Spleen (tissue), 11 donors: Measurements from ENCODE around the gene TFPI. TPM values are rescaled to one million over a fixed set of nuclear protein-coding genes. Genes with fewer than 3 reads are reported as not detected.

Source experiments
- DNase-seq: peaks from one replicate; pipeline ENCODE4 v3.0.0-alpha.2; 2020
- H3K27ac ChIP-seq, 8 donors: fragments of 200-600 bp; sonication (generic) in 7 of 8; 1 replicate in 4 of 8; 2 replicates in 4 of 8; pipeline versions ENCODE4 v1.5.0 to v1.8.0; 2016 to 2021; ENCODE audit warnings: inconsistent platforms in 4 of 8, mild to moderate bottlenecking in 4 of 8, moderate library complexity in 1 of 8
- H3K27me3 ChIP-seq, 7 donors: fragments of 200-600 bp; sonication (generic) in 6 of 7; replicated peaks in 1 of 7; 1 replicate in 4 of 7; 2 replicates in 3 of 7; pipeline versions ENCODE4 v1.5.0 to v1.8.0; 2016 to 2021; ENCODE audit warnings: inconsistent platforms in 3 of 7, mild to moderate bottlenecking in 1 of 7
- H3K36me3 ChIP-seq, 6 donors: fragments of 200-600 bp; sonication (generic) in 5 of 6; 1 replicate in 4 of 6; 2 replicates in 2 of 6; pipeline versions ENCODE4 v1.5.0 to v1.8.0; 2016 to 2021; ENCODE audit warnings: inconsistent platforms in 2 of 6
- H3K4me1 ChIP-seq, 6 donors: fragments of 200-600 bp; sonication (generic) in 5 of 6; 1 replicate in 3 of 6; 2 replicates in 3 of 6; pipeline versions ENCODE4 v1.5.0 to v1.8.0; 2016 to 2021; ENCODE audit warnings: inconsistent platforms in 3 of 6
- H3K4me3 ChIP-seq, 8 donors: fragments of 200-600 bp; sonication (generic) in 7 of 8; 1 replicate in 4 of 8; 2 replicates in 4 of 8; pipeline versions ENCODE4 v1.5.0 to v1.8.0; 2016 to 2021; ENCODE audit warnings: inconsistent platforms in 4 of 8, mild to moderate bottlenecking in 4 of 8, moderate library complexity in 2 of 8
- H3K9me3 ChIP-seq, 8 donors: fragments of 200-600 bp; sonication (generic) in 7 of 8; 1 replicate in 4 of 8; 2 replicates in 4 of 8; pipeline versions ENCODE4 v1.5.0 to v1.8.0; 2016 to 2021; ENCODE audit warnings: inconsistent platforms in 4 of 8
- POLR2A ChIP-seq, 3 donors: fragments of 450-650 bp; IDR thresholded peaks; one replicate each; pipeline ENCODE4 v1.5.1; 2017; ENCODE audit warnings: antibody characterized with exemption in 3 of 3, mild to moderate bottlenecking in 1 of 3
- POLR2AphosphoS5 ChIP-seq, 3 donors: sonication (generic); formaldehyde crosslinking; IDR thresholded peaks; one replicate each; pipeline ENCODE4 v1.5.1; 2017; ENCODE audit warnings: antibody characterized with exemption in 3 of 3
- WGBS, 5 donors: extraction: QIAGEN DNeasy Blood & Tissue Kit in 3 of 5; methylation state at CpG; one replicate each; pipeline versions ENCODE4 v1.1.5 to v1.1.7; 2013 to 2018; 5-methylcytosine and 5-hydroxymethylcytosine counted together
- intact Hi-C: fragments of 100-400 bp; cut with DNase I; formaldehyde crosslinking; loops from one replicate; pipeline ENCODE4 v1.15.0; 2023; ENCODE audit warnings: low total_unique reads
- polyA plus RNA-seq, 3 donors: library from polyadenylated mRNA; stranded (reverse); fragments of 200-250 nt; gene quantifications; one replicate each; pipeline ENCODE4 v1.2.1, GENCODE V29; 2013
- total RNA-seq, 7 donors: library from RNA; depleted of rRNA in 3 of 7; stranded (reverse); fragments of >200 nt in 3 of 7; fragmentation: NEBNext Ultra II Directional in 4 of 7; extraction: Animal tissue kit (Norgen Biotek cat#: 25700) in 4 of 7; gene quantifications; one replicate each; pipeline versions ENCODE4 v1.1.0 to v1.2.1, GENCODE V29; 2016 to 2021
- TF ChIP-seq, protein P1 (sequence below), 11 experiments: fragments of 200-600 bp in 7 of 11; fragments of 450-650 bp in 4 of 11; sonication (generic) in 4 of 11; IDR thresholded peaks in 8 of 11; conservative IDR thresholded peaks in 3 of 11; 1 replicate in 7 of 11; 2 replicates in 4 of 11; pipeline versions ENCODE4 v1.4.0 to v1.8.0; 2016 to 2021; ENCODE audit warnings: antibody characterized with exemption in 11 of 11, inconsistent platforms in 4 of 11, mild to moderate bottlenecking in 1 of 11
- donor health status: healthy with polysubstance abuse.
- donor health status: DM: no; HTN: no; CAD: no; lungs with moderate emphysema.
- donor health status: DM: no; HTN: no; CAD: no.
- donor health status: Bipolar disorder and iron deficiency.
- donor health status: healthy.
- donor health status: DM: no; HTN: no; CAD: no.
- donor health status: DM: yes; HTN: yes; CAD: no.

TFPI gene
- total and polyA plus RNA-seq, 10 donors = 7.4 to 117 (median 44.8) TPM

DNA sequence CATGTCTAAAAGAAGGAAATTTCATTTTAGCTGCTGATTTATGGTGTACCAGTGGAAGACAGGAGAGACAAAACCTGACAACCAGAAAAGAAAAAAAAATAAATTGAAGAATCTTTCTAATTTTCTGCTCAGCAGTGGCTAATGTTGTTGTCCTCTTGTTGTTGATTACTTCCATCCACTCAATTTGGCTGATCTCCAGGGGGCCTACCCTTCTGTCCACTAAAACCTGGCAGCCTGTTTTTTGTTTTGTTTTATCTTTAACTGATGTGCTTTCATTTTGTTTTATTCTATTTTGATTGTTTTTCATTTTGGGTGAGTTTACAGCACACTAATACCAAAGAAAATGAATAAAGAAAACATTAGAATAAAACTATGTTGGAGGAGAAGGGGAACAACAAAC is 27.4 kb downstream of the TFPI start:
- Histone ChIP-seq H3K4me1 (peaks cover 0 to 7% (median 0%) of the 10 kb centered on the region in 6 donors), H3K27ac (no peak overlapping the region), H3K36me3 (peaks cover 0 to 6% (median 0%) of the 10 kb centered on the region in 6 donors), H3K9me3 (peaks cover 0 to 4% (median 0%) of the 10 kb centered on the region in 8 donors), H3K27me3 (no peaks in the 10 kb centered on the region), H3K4me3 (no peak overlapping the region)
- intact Hi-C loops = no loop called here
- TF ChIP-seq, protein P1, sequence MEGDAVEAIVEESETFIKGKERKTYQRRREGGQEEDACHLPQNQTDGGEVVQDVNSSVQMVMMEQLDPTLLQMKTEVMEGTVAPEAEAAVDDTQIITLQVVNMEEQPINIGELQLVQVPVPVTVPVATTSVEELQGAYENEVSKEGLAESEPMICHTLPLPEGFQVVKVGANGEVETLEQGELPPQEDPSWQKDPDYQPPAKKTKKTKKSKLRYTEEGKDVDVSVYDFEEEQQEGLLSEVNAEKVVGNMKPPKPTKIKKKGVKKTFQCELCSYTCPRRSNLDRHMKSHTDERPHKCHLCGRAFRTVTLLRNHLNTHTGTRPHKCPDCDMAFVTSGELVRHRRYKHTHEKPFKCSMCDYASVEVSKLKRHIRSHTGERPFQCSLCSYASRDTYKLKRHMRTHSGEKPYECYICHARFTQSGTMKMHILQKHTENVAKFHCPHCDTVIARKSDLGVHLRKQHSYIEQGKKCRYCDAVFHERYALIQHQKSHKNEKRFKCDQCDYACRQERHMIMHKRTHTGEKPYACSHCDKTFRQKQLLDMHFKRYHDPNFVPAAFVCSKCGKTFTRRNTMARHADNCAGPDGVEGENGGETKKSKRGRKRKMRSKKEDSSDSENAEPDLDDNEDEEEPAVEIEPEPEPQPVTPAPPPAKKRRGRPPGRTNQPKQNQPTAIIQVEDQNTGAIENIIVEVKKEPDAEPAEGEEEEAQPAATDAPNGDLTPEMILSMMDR (IDR thresholded peaks at IDR 0.05 in 8 of 11, conservative IDR thresholded peaks at IDR 0.05 in 3 of 11) = no peak
- DNase-seq = no peak

DNA sequence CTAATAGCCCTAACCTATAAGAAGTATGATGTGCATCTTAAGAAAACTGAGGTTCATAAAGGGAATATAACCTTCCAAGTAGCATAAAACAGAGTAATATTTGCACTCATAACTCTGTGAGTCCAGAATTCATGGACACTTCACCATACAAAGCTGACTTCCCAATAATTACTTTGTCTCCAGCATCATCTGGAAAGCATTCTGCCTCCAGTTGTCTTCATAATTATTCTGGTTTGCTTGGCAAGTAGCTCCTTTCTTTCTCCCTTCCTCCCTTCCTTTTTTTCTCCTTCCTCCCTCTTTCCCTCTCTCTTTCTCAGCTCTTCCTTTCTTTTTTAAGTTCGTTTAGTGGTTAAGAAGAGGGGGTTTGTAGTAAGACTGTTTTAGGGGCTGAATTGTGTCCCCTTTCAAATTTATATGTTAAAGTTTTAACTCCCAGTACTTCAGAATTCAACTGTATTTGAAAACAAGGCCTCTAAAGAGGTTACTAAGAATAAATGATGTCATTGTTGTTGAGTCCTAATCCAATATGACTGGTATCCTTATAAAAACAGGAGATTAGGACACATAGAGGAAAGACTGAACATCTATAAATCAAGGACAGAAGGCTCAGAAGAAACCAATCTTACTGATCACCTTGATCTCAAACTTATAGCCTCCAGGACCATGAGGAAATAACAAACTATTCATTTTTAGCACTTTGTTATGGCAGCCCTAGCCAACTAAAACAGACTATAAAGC is 28.9 kb downstream of the TFPI start:
- no peak for DNase-seq
- Histone ChIP-seq H3K4me1 (peaks cover 0 to 7% (median 0%) of the 10 kb centered on the region in 6 donors), H3K27ac (no peak overlapping the region), H3K27me3 (no peaks in the 10 kb centered on the region), H3K9me3 (peaks cover 0 to 4% (median 0%) of the 10 kb centered on the region in 8 donors), H3K4me3 (no peak overlapping the region), H3K36me3 (peaks cover 0 to 8% (median 0%) of the 10 kb centered on the region in 6 donors)
- 63 to 93% (median 74%) methylated on average over 1 of the region's 1 CpG for WGBS, 5 donors
- TF ChIP-seq POLR2A (IDR thresholded peaks at IDR 0.05) (no peak), POLR2AphosphoS5 (IDR thresholded peaks at IDR 0.05) (no peak)
- TF ChIP-seq, protein P1 (IDR thresholded peaks at IDR 0.05 in 8 of 11, conservative IDR thresholded peaks at IDR 0.05 in 3 of 11) = no peak
- intact Hi-C loops = no loop called here

DNA sequence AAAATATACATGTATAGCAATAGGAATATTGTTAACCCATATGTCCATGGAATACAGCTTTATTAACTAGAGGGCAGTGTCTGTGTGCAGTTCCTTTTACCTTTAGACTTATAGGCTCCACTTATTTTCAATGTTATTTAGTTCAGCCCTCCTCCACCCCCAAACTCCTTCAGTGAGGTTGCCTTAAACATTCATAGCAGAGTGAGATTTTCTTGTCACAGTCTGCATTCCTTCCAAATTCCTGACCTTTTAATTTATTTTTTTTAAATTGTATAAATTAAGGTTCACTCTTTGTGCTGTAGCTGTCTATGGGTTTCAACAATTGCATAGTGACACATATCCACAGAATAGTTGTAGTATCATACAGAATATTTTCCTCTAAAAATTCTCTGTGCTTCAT is 30.9 kb downstream of the TFPI start:
- TF ChIP-seq, protein P1 (IDR thresholded peaks at IDR 0.05 in 8 of 11, conservative IDR thresholded peaks at IDR 0.05 in 3 of 11) = no peak
- TF ChIP-seq POLR2A (IDR thresholded peaks at IDR 0.05) (no peak), POLR2AphosphoS5 (IDR thresholded peaks at IDR 0.05) (no peak)
- H3K27me3 ChIP-seq = no peaks in the 10 kb centered on the region
- intact Hi-C loops = no loop called here
- H3K27ac ChIP-seq = no peak overlapping the region
- peaks cover 0 to 17% (median 0%) of the 10 kb centered on the region in 6 donors for H3K36me3 ChIP-seq
- DNase-seq = no peak
- peaks cover 0 to 12% (median 0%) of the 10 kb centered on the region in 8 donors for H3K9me3 ChIP-seq
- H3K4me1 ChIP-seq = peaks cover 0 to 7% (median 0%) of the 10 kb centered on the region in 6 donors
- H3K4me3 ChIP-seq = no peak overlapping the region

DNA sequence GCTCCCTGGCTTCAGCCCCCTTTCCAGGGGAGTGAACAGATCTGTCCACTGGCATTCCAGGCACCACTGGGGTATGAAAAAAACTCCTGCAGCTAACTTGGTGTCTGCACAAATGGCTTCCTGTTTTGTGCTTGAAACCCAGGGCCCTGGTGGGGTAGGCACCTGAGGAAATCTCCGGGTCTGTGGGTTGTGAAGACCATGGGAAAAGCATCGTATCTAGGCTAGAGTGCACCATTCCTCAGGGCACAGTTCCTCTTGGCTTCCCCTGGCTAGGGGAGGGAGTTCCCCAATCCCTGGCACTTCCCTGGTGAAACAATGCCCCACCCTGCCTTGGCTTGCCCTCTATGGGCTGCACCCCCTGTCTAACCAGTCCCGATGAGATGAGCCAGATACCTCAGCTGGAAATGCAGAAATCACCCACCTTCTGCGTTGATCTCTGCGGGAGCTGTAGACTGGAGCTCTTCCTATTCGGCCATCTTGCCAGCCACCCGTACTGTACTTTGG is 34.1 kb downstream of the TFPI start:
- WGBS, 5 donors = 94 to 99% (median 96%) methylated on average over 7 of the region's 7 CpGs
- no peak for DNase-seq
- intact Hi-C loops = no loop called here
- no peak overlapping the region for H3K27ac ChIP-seq
- no peaks in the 10 kb centered on the region for H3K4me1 ChIP-seq
- H3K36me3 ChIP-seq = peaks cover 0 to 17% (median 0%) of the 10 kb centered on the region in 6 donors
- TF ChIP-seq POLR2A (IDR thresholded peaks at IDR 0.05) (no peak), POLR2AphosphoS5 (IDR thresholded peaks at IDR 0.05) (no peak)
- TF ChIP-seq, protein P1 (IDR thresholded peaks at IDR 0.05 in 8 of 11, conservative IDR thresholded peaks at IDR 0.05 in 3 of 11) = no peak
- H3K27me3 ChIP-seq = no peaks in the 10 kb centered on the region
- peaks cover 0 to 37% (median 20%) of the 10 kb centered on the region in 8 donors for H3K9me3 ChIP-seq
- no peak overlapping the region for H3K4me3 ChIP-seq
